Fibroblast of skin of left quadriceps (primary cell): ENCODE measurements around the gene BASP1.
"Not testable (repeated sequence)": the region's sequence is repeated elsewhere in the genome, so short reads cannot be mapped to it uniquely, and the experiment has no call there.

Experiments used
- DNase-seq, 2 experiments: peaks; one replicate each; pipeline ENCODE4 v3.0.0-alpha.2; 2013; ENCODE audit warnings: low read depth in 2 of 2

The BASP1 gene

GRCh38 chr5:17255471-17256021 lies 38.1 kb downstream of the BASP1 start:
- DNase-seq = no peak

GRCh38 chr5:17256171-17256570 lies 38.7 kb downstream of the BASP1 start:
- no peak for DNase-seq

GRCh38 chr5:17256839-17257238 lies 39.4 kb downstream of the BASP1 start:
- no peak for DNase-seq

GRCh38 chr5:17257705-17258273 lies 40.4 kb downstream of the BASP1 start:
- no peak for DNase-seq

- no peak for DNase-seq
Measured at GRCh38 chr5:17258431-17258830, 41.0 kb downstream of the BASP1 start.

GRCh38 chr5:17259012-17259411 lies 41.6 kb downstream of the BASP1 start:
- not testable (repeated sequence) for DNase-seq

- DNase-seq = no peak
Measured at GRCh38 chr5:17259630-17260257, 42.3 kb downstream of the BASP1 start.

GRCh38 chr5:17260549-17260948 lies 43.1 kb downstream of the BASP1 start:
- no peak for DNase-seq

GRCh38 chr5:17261075-17261474 lies 43.6 kb downstream of the BASP1 start:
- DNase-seq = no peak

- no peak for DNase-seq
Measured at GRCh38 chr5:17265041-17265440, 47.6 kb downstream of the BASP1 start.

- DNase-seq = no peak
Measured at GRCh38 chr5:17267106-17267505, 49.7 kb downstream of the BASP1 start.

- no peak for DNase-seq
Measured at GRCh38 chr5:17269201-17269600, 51.8 kb downstream of the BASP1 start.

GRCh38 chr5:17272111-17272510 lies 54.7 kb downstream of the BASP1 start:
- no peak for DNase-seq

GRCh38 chr5:17275289-17276158 lies 58.1 kb downstream of the BASP1 start:
- DNase-seq = no peak

- DNase-seq = no peak
Measured at GRCh38 chr5:17276445-17276844, 59.0 kb downstream of the BASP1 start.

- no peak for DNase-seq
Measured at GRCh38 chr5:17277907-17278306, 60.5 kb downstream of the BASP1 start.

- no peak for DNase-seq
Measured at GRCh38 chr5:17278931-17279330, 61.5 kb downstream of the BASP1 start.

GRCh38 chr5:17279487-17279886 lies 62.1 kb downstream of the BASP1 start:
- DNase-seq = no peak

- DNase-seq = no peak
Measured at GRCh38 chr5:17282283-17283120, 65.1 kb downstream of the BASP1 start.

- DNase-seq = no peak
Measured at GRCh38 chr5:17283121-17283415, 65.6 kb downstream of the BASP1 start.

GRCh38 chr5:17287501-17288155 lies 70.2 kb downstream of the BASP1 start:
- no peak for DNase-seq
